Spinal cord (tissue), 10 donors: ENCODE results near the gene MMD2. TPM values are rescaled to one million over a fixed set of nuclear protein-coding genes. Genes with fewer than 3 reads are reported as not detected.
"Not testable (repeated sequence)": the region's sequence is repeated elsewhere in the genome, so short reads cannot be mapped to it uniquely, and the experiment has no call there.

Source experiments
- DNase-seq, 6 donors: peaks; one replicate each; pipeline versions ENCODE4 v3.0.0 to v3.0.0-alpha.2; 2013 to 2015; ENCODE audit warnings: low spot score in 6 of 6, low read depth in 4 of 6
- H3K27ac ChIP-seq: one replicate; pipeline ENCODE4 v1.5.1; 2013; ENCODE audit warnings: low read depth, low read length, control low read depth
- H3K27me3 ChIP-seq: one replicate; pipeline ENCODE4 v1.6.1; 2013; ENCODE audit warnings: low read length; ENCODE audit not compliant: control insufficient read depth, insufficient read depth
- H3K36me3 ChIP-seq: one replicate; pipeline ENCODE4 v1.6.1; 2013; ENCODE audit warnings: low read length; ENCODE audit not compliant: control insufficient read depth, insufficient read depth
- H3K4me1 ChIP-seq: one replicate; pipeline ENCODE4 v1.6.1; 2013; ENCODE audit warnings: low read length; ENCODE audit not compliant: control insufficient read depth, insufficient read depth
- H3K4me3 ChIP-seq: one replicate; pipeline ENCODE4 v1.5.1; 2013; ENCODE audit warnings: low read depth, low read length, control low read depth
- H3K9me3 ChIP-seq: one replicate; pipeline ENCODE4 v1.6.1; 2013; ENCODE audit warnings: low read length; ENCODE audit not compliant: control insufficient read depth, insufficient read depth
- WGBS: methylation state at CpG from one replicate; pipeline ENCODE4 v1.1.5; 2013; ENCODE audit warnings: missing lambda C conversion rate; ENCODE audit not compliant: insufficient coverage; 5-methylcytosine and 5-hydroxymethylcytosine counted together
- polyA plus RNA-seq, 2 donors: library from polyadenylated mRNA; unstranded; fragments of 120-200 nt; gene quantifications; one replicate each; pipeline ENCODE4 v1.2.1, GENCODE V29; 2013; ENCODE audit not compliant: insufficient read length in 2 of 2
- total RNA-seq, 2 donors: library from RNA; depleted of rRNA in 1 of 2; stranded (reverse); fragments of 120-200 nt in 1 of 2; fragments of >200 nt in 1 of 2; gene quantifications; one replicate each; pipeline versions ENCODE4 v1.2.3 to v1.2.4, GENCODE V29; 2013 to 2014
- donor health status: healthy.

The MMD2 gene
- total and polyA plus RNA-seq, 4 donors: 7.1 to 58.2 (median 26.9) TPM

DNA sequence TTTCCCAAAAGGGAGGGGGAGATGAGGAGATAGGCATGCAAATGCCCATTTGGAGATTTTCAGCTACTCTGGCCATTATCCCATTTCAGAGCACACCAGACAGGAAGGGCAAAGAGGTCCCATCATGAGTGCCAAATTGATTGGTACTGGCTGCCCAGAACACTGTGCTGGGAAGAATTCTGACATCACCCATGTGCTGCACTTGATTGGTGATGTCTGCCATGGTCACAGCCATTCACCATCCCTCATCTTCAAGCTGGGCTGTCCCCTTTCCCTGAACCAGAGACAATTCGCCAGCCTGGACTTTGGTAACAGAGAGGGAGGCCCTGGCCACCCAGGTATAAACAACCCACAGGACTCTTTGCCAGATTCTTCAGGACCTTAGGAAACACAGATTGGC lies 52.3 kb downstream of the MMD2 start:
- Histone ChIP-seq H3K27ac (no peak overlapping the region), H3K9me3 (no peaks in the 10 kb centered on the region), H3K27me3 (no peaks in the 10 kb centered on the region), H3K36me3 (peaks cover 63% of the 10 kb centered on the region), H3K4me3 (no peak overlapping the region), H3K4me1 (no peaks in the 10 kb centered on the region)
- DNase-seq: no peak
- WGBS: 57% methylated on average over 1 of the region's 1 CpG

DNA sequence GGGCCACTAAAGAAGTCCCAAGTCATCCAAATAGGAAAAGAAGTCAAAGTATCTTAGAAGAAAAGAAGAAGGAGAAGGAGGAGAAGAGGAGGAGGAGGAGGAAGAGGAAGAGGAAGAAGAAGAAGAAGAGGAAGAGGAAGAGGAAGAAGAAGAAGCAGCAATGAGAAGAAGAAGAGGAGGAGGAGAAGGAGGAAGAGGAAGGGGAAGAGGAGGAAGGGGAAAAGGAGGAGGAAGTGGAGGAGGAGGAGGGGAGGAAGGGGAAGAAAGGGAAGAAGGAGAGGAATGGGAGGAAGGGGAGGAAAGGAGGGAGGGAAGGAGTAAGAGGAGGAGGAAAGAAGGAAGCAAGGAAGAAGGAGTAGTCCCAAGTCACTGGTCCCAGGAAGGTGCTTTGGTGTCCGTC lies 53.8 kb downstream of the MMD2 start:
- no peak overlapping the region for H3K27ac ChIP-seq
- H3K36me3 ChIP-seq: peaks cover 50% of the 10 kb centered on the region
- H3K9me3 ChIP-seq: no peaks in the 10 kb centered on the region
- no peak for DNase-seq
- no peaks in the 10 kb centered on the region for H3K4me1 ChIP-seq
- WGBS: no CpG with 5 or more reads among the region's 1 CpG
- H3K27me3 ChIP-seq: no peaks in the 10 kb centered on the region
- H3K4me3 ChIP-seq: no peak overlapping the region

- Histone ChIP-seq H3K4me3 (no peak overlapping the region), H3K27me3 (no peaks in the 10 kb centered on the region), H3K4me1 (no peaks in the 10 kb centered on the region), H3K36me3 (peaks cover 42% of the 10 kb centered on the region), H3K27ac (no peak overlapping the region), H3K9me3 (no peaks in the 10 kb centered on the region)
- DNase-seq: no peak
Measured at GRCh38 chr7:4904346-4904745, 54.6 kb downstream of the MMD2 start.

GRCh38 chr7:4895766-4896165 lies 63.2 kb downstream of the MMD2 start:
- H3K4me1 ChIP-seq: no peaks in the 10 kb centered on the region
- no peak overlapping the region for H3K4me3 ChIP-seq
- no peak for DNase-seq
- no peak overlapping the region for H3K27ac ChIP-seq
- no peaks in the 10 kb centered on the region for H3K27me3 ChIP-seq
- H3K9me3 ChIP-seq: peaks cover 2% of the 10 kb centered on the region
- WGBS: 87% methylated on average over 9 of the region's 11 CpGs
- no peaks in the 10 kb centered on the region for H3K36me3 ChIP-seq

DNA sequence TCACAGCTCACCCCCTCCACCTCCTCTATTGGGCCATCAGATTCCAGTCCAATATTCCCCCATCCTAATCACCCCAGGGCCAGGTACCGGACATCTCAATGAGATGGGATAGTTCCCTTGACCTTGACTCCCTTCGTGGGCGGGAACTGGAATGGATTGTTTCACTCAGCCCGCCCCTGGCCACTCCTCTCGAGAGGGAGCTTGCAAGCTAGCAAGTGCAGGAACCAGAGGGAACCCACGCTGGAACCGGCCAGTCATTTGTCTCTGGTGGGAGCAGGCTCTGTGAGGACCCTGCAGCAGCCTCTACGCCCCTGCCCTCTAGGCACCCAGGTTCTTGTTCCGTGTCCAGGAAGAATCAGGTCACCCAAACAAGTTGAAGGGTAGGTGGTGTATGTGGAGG lies 64.5 kb downstream of the MMD2 start:
- no peak overlapping the region for H3K4me3 ChIP-seq
- peaks cover 2% of the 10 kb centered on the region for H3K9me3 ChIP-seq
- H3K27ac ChIP-seq: no peak overlapping the region
- WGBS: 89% methylated on average over 9 of the region's 9 CpGs
- H3K4me1 ChIP-seq: no peaks in the 10 kb centered on the region
- no peak for DNase-seq
- H3K27me3 ChIP-seq: no peaks in the 10 kb centered on the region
- no peaks in the 10 kb centered on the region for H3K36me3 ChIP-seq

GRCh38 chr7:4893929-4894475 lies 65.0 kb downstream of the MMD2 start:
- H3K4me3 ChIP-seq: no peak overlapping the region
- H3K27ac ChIP-seq: no peak overlapping the region
- WGBS: 96% methylated on average over 7 of the region's 8 CpGs
- no peak for DNase-seq
- no peaks in the 10 kb centered on the region for H3K27me3 ChIP-seq
- peaks cover 2% of the 10 kb centered on the region for H3K9me3 ChIP-seq
- no peaks in the 10 kb centered on the region for H3K36me3 ChIP-seq
- no peaks in the 10 kb centered on the region for H3K4me1 ChIP-seq

DNA sequence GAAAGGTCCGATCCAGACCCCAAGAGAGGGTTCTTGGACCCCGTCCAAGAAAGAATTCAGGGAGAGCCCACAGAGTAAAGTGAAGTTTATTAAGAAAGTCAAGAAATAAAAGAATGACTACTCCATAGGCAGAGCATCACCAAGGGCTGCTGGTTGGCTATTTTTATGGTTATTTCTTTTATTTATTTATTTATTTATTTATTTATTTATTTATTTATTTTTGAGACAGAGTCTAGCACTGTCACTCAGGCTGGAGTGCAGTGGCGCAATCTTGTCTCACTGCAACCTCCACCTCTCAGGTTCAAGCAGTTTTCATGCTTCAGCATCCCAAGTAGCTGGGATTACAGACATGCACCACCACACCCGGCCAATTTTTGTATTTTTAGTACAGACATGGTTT lies 65.8 kb downstream of the MMD2 start:
- H3K36me3 ChIP-seq, H3K27ac ChIP-seq, H3K4me1 ChIP-seq, H3K9me3 ChIP-seq, H3K27me3 ChIP-seq, DNase-seq, H3K4me3 ChIP-seq: not testable (repeated sequence)
- WGBS: 100% methylated on average over 2 of the region's 4 CpGs

- H3K9me3 ChIP-seq, H3K27ac ChIP-seq, H3K36me3 ChIP-seq, H3K27me3 ChIP-seq, H3K4me3 ChIP-seq, H3K4me1 ChIP-seq, DNase-seq: not testable (repeated sequence)
- 89% methylated on average over 1 of the region's 2 CpGs for WGBS
Measured at GRCh38 chr7:4891522-4891921, 67.5 kb downstream of the MMD2 start.

DNA sequence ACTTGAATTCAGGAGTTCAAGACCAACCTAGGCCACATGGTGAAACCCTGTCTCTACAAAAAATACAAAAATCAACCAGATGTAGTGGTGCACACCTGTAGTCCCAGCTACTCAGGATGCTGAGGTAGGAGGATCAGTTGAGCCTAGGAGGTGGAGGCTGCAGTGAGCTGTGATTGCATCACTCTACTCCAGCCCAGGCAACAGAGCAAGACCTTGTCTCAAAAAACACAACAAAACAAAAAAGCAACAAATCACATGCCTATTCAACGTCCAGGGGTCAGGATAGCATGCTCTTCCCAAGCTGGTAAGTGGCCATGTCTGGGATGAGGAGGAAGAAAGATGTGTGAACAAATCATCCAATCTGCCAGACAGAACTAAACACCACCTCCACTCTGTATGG lies 69.3 kb downstream of the MMD2 start:
- DNase-seq: no peak
- H3K9me3 ChIP-seq: peaks cover 2% of the 10 kb centered on the region
- H3K4me1 ChIP-seq: no peaks in the 10 kb centered on the region
- no CpG with 5 or more reads among the region's 1 CpG for WGBS
- no peaks in the 10 kb centered on the region for H3K36me3 ChIP-seq
- no peaks in the 10 kb centered on the region for H3K27me3 ChIP-seq
- no peak overlapping the region for H3K27ac ChIP-seq
- no peak overlapping the region for H3K4me3 ChIP-seq

DNA sequence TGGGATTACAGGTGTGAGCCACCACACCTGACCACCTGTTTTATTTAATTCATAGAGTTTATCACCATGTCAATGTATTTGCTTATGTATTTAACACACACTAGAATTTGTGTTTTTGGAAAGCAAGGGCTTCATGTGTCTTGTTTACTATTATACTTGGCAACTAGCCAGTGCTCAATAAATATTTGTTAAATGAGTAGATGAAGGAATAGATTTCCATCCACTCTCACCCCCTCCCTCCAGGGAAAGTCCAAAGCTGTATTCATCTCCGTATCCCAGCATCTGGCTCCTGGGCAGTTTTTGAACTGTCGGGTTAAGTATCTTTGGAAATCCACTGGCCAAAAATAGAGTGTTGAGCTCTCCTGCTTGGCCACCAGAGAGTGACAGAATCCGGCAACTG lies 70.8 kb downstream of the MMD2 start:
- DNase-seq: no peak
- Histone ChIP-seq H3K36me3 (no peaks in the 10 kb centered on the region), H3K27ac (no peak overlapping the region), H3K27me3 (no peaks in the 10 kb centered on the region), H3K9me3 (no peaks in the 10 kb centered on the region), H3K4me1 (peaks cover 5% of the 10 kb centered on the region), H3K4me3 (no peak overlapping the region)
- 80% methylated on average over 2 of the region's 3 CpGs for WGBS
